Left kidney (tissue), 2 donors: ENCODE measurements around the gene SPPL2B. TPM values are rescaled to one million over a fixed set of nuclear protein-coding genes. Genes with fewer than 3 reads are reported as not detected.

ENCODE experiments used
- DNase-seq: peaks from one replicate; pipeline ENCODE4 v3.0.0-alpha.2; 2013
- polyA plus RNA-seq: library from polyadenylated mRNA; unstranded; fragments of 120-200 nt; gene quantifications from one replicate; pipeline ENCODE4 v1.2.1, GENCODE V29; 2013; ENCODE audit not compliant: insufficient read length

The SPPL2B gene
- polyA plus RNA-seq, 1 donor = 72.7 TPM

DNA sequence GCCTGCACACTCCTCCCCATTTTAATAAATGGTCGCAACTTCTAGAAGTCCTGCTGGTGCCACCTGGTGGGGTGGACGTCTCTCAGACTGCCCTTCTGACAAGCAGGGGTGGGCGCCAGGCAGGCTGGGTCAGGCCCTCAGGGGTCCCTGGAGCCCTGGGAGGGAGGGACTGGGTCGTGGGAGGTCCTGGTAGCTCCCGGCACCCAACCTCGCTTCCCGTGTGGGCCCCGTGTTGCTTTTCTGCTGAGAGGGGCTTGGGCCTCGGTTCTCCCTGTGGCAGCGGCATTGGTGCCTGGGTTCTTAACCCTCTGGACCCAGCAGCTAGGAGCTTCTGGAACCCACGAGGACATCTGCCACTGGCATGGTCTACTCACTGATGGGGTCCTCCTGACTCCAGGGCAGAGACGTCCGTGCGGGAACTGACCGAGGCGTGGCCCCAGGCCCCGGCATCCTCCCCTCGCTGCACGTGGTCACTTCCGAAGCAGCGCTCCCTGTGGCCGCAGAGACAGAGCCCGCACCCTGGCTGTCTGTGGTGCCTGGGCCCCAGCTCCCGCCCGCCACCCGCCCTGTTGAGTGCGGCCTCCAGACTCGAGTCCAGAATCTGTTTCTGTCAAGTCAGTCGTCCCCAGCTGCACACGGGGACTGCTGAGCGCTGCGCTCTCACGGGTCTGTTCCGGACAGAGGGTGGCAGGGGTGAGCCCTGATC is 25.6 kb downstream of the SPPL2B start:
- DNase-seq = no peak

DNA sequence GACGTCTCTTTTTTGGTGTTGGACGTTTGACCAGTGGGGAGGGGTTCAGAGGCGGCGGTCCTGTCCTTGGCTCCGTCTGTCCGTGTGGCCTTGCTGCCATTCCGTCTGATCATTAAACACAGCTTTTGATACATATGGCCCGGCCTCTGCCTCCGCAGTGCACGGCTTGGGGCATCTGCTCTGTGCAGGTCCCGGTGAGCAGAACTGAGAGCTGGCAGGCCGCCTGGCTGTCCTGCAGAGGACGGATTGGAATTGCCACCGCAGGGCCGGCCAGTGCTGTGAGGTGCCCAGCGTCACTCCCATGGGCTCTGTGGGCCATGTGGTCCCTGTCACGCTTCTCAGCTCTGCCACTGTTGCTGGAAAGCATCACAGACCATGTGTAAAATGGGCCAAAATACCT is 26.2 kb downstream of the SPPL2B start:
- DNase-seq = no peak

DNA sequence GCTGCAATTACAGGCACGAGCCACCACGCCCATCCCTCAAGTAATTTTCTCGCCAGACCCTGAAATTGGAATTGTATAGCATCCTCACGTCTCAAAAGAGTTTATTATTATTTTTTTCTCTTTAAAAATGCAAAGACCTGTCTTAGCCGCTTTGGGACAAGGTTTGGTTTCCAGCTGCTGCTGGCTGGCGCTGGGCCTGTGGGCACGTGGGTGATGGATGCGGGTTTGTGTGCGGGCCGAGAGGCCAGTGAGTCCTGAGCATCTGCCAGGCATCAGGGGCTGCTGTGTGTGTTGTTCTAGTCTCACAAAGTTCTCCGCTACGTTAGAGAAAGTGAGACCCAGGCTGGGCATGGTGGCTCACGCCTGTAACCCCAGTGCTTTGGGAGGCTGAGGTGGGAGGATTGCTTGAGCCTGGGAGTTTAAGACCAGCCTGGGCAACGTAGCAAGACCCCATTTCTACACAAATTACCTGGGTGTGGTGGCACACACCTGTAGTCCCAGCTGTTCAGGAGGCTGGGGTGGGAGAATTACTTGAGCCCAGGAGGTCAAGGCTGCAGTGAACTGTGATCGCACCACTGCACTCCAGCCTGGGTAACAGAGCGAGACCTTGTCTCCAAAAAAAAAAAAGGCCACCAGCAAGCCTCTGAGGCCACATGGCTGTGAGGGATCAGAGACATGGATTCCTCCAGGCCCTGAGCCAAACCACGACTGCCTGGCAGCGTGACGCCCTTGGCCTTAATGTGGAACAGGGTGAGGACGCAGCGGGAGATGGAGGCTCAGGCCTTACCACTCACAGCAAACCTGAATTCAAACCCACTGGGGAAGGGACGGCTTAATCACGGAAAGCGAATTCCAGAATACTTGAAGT is 26.9 kb downstream of the SPPL2B start:
- DNase-seq = no peak

DNA sequence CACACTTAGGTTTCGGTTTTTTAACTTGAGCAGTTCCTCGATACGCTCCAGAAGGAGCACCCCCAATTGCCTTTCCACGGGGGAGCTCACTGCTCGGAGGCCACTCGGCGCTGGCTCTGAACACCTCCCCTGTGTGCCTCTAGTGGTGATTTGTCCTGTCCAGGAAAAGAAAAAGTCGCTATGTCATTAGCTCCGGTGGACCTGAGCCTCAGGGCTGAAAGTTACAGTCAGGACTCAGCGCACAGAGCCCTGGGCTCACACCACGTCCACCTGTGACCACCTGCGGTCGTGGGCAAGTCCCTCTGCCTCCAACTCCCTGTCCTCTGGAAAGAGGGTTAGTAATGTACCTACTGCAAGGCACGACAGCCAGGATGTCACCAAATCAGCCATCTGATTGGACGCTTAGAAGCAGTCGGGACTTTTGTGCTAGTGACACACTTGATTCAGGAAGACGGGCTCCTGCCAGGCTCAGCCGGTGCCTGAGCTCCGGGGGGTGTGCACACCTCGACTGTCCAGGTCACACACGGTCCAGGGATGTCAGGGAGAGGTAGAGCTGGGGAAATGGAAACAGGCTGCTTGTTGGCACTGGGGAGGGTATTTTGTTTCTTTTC is 27.7 kb downstream of the SPPL2B start:
- no peak for DNase-seq

DNA sequence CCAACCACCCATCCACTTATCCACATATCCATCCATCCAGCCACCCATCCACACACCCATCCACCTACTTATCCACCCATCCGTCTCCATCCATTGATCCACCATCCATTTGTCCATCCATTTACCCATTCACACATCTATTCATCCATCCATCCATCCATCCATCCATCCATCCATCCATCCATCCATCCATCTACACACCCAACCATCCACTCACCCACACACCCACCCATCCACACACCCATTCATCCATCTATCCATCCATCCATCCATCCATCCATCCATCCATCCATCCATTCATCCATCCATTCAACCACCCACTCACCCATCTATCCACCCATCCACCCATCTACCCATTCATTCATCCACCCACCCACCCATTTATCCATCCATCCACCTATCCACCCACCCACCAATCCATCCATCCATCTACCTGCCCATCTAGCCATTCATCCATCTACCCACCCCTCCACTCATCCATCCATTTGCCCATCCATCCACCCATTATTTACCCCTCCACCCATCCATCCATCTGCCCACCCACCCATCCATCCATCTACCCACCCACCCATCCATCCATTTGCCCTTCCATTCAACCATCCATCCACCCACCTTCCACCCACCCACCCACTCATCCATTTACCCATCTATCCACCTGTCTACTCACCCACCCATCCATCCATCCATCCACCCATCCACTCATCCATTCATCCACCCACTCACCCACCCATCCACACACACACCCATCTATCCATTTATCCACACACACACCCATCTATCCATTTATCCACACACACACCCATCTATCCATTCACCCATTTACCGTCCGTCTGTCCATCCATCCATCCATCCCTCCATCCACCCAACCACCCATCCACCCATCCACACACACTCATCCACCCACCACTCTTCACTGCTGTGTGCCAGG is 29.1 kb downstream of the SPPL2B start:
- no peak for DNase-seq

DNA sequence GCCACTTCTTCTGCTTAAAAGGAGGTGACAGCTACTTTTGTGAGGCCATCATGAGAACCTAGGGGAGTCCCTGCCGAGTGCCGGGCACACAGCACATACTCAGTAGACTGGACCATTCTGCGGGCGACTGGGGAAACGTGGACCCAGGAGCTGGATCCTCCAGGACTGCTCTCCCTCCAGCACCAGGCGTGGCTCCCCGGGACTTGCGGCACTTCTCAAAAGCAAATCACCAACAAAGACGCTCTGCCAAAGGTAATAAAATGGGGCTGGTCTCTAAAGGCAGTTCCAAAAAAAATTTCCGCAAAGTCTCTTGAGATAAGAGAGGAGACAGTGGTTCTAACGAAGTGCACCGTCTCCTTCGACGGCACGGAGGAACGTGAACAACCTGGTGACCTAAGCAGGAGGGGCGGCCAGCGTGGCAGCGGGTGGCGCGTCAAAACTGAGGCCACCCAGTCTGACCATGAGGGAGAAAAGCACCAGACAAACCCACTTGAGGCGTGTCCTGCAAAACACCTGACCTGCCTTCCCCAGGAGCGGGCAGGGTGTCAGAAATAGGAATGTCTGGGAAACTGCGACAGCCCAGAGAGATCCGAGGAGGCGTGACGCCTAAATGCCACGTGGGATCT is 30.2 kb downstream of the SPPL2B start:
- DNase-seq = no peak

DNA sequence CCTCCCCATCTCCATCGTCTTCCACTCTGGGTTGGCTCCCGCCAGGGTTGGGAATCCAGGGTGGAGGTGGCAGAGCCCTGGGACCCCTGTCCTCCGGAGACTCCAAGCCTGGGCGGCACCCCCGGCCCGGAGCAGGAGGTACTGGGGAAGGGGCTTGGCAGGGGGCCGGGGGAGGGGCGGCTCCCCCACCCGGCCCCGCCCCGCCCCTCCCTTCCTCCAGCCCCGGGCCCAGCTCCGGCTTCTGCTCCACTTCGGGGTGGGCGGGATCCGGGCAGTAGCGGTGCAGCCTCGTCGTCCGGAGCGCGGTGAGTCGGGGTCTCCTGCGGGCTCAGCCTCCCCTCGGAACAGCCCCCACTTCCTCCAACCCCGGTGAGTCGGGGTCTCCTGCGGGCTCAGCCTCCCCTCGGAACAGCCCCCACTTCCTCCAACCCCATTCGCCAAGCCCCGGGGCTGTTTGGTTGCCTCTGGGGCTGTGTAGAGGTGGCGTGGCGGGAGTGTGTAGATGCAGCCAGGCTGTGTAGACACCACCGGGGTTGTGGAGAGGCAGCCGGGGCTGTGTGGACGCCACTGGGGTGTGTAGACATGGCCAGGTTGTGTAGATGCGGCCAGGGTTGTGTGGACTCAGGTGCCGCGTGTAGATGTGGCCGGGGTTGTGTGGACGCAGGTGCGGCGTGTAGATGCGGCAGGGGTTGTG is 31.7 kb downstream of the SPPL2B start, which contains the start of gene TMPRSS9:
TMPRSS9 (plus strand) TSS at position 274 of the 694 bp plus-strand sequence. CDS start 29,521 bp downstream, outside the sequence.
- DNase-seq = no peak

DNA sequence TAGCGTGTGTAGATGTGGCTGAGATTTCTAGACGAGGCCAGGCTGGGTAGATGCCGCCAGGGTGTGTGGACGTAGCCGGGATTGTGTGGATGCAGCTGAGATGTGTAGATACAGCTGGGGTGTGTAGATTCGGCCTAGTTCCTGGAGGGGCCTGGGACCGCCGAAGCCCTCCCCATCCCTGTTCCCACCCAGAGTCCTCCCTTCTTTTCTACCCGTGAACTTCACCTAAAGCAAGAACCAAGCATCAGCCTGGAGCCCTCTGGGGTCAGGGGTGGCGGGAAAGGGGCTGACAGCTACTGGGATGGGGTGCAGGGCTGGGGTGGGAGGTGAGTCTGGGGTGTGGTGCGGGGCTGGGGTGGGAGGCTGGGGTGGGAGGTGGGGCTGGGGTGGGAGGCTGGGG is 32.3 kb downstream of the SPPL2B start:
- no peak for DNase-seq

DNA sequence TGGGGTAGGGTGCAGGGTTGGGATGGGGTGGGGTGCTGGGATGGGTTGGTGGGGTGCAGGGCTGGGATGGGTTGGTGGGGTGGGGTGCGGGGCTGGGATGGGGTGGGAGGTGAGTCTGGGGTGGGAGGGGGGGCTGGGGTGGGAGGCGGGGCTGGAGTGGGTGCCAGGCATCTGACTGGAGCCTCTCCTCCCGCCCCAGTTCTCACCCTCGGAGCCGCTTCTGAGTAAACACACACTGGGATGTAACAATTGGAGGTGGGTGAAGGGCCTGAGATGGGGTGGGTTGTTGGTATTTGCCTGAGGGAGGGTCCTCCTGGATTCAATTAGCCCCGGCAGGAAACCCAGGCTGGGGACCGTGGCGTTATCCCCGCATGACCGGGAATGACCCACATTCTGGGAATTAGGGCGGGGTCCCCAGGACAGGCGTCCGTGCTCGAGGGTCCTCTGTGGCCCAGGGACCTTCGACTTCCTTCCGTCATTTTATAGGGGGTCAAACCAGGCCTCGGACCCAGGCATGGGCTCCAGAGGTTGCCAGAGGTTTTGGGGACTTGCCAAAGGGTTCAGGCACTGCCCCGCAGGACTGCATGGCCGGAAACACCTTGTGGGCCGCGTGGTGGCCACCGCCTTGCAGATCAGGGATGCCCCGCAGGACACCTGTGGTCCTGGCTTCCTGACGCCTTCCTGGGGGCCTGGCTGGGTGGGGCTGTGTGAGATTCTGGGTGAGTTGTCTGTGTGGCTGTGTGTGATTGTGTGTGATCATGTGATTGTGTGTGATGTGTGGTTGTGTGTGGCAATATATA is 33.0 kb downstream of the SPPL2B start:
- no peak for DNase-seq

DNA sequence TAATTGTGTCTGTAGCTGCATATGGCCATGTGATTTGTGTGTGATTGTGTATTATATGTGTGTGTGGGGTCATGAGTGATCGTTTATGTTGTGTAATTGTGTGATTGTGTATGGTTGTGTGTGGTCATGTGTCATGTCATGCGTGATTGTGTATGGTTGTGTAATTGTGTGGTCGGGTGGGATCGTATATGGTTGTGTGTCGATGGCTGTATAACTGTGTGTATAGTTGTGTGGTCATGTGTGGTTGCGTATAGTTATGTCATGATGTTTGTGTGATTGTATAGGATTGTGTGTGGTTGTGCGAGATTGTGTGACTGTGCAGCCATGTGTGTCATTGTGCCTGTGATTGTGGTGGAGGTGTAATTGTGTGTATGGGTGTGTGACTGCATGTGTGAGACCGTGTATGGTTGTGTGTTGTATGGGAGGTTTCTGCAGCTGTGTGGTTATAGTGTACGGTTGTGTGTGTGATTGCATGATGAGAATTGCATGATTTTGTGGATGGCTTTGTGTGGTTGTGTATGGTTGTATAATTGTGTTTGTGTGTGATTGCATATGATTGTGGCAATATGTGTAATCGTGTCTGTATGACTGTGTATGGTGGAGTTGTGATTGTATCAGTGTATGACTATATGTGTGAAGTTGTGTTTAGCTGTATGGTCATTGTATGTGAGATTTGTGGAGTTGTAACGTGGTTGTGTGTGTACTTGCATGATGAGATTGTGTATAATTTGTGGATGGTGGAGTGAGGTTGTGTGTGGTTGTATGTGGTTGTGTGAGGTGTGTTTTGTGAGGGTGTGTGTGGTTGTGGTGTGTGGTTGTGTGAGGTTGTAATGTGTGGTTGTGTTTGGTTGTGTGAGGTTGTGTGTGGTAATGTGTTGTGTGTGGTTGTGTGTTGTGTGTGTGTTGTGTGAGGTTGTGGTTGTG is 33.8 kb downstream of the SPPL2B start:
- no peak for DNase-seq

DNA sequence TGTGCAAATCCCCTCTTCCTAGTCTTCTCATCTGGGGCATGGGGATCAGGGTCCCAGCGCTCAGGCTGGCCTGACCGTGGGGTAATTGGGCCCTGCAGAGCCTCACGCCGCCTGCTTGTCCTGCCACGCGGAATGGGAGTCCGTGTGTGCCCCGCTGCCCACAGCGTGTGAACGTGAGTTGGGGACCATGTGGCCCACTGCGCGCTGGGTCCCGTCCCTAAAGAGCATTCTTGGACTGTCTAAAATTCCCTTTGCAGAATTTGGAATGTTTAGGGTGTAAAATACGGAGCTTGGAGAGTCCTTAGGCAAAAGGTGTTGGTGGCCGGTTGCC is 34.5 kb downstream of the SPPL2B start:
- no peak for DNase-seq

DNA sequence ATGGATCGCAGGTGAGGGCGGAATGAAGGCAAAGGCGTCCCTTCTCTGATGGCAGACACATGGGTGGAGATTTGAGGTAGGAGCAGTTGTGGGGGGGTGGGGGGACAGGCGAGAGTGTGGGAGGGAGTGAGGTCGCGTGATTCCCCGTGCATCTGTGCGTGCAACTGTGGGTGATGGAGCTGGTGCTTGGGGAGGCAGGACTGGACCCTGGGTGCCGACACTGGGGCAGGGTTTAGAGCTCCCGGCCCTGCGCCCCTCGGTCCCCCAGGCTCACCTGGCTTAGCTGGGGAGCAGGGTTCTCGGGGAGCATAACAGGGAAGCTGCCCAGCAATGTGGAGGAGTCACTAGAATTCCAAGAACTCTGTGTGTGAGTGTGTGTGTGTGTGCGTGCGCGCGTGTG is 34.9 kb downstream of the SPPL2B start:
- DNase-seq = no peak

DNA sequence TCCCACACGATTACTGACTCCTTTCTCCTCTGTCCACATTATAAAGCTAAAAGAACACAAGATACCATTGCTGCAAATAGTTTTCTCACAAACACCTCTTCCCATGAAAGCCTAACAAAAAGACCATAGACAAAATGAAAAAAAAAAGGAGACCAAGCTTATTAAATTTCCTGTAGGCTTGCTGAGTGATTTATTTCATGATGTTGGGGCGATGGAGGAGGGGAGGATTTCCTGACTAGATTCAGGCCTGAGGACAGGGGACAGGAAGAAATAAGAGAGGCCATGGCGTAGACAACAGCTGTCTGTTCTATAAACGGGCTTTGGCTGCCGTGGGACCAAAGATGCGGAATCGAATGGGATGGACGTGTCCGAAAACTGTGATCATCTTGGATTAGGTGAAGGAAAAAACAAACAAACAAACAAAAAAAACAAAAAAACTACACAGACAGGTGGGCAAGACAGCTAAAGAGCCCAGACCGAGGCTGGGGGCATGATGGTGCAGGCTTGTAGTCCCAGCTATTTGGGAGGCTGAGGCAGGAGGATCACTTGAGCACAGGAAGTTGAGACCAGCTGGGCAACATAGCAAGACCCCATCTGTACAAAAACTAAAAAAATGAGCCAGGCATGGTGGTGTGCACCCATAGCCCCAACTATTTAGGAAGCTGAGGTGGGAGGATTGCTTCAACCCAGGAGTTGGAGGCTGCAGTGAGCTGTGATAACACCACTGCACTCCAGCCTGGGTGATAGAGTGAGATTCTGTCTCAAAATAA is 36.9 kb downstream of the SPPL2B start:
- no peak for DNase-seq

DNA sequence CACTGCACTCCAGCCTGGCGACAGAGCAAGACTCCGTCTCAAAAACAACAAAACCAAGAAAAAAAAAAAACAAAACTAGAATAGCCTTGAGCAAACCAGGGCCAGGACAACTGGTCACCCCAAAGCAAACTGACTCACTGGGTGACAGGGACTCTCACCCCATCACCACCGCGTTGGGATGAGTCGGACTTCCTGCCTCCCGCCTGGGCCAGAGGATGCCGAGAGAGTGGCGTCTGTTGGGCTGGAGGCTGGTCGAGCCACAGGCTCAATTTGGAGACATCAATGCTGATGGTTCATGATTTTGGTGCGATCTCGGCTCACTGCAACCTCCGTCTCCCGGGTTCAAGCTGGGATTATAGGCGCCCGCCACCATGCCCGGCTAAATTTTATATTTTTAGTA is 43.2 kb downstream of the SPPL2B start:
- no peak for DNase-seq

DNA sequence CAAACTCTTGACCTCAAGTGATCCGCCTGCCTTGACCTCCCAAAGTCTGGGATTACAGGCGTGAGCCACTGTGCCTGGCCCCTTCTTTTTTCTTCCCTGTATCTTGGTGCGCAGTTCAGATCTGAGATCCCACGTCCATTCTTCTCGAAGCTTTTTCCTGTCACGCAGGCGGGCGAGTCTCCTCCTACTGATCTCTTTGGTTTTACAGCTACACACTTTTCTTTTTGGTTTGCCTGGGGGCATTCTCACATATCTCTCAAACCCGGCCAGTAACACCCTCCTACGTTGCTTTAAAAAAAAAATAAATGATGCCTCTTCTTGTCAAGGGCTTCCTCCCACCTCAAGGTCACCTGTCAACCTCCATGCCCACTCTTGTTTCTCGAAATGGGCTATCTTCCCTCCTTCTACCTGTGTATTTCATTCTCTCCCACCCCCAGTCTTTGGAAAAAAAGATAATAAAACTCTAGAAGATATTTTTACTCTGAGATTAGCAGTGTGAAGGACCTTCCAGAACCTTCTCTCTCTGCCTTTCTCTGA is 43.7 kb downstream of the SPPL2B start:
- no peak for DNase-seq

DNA sequence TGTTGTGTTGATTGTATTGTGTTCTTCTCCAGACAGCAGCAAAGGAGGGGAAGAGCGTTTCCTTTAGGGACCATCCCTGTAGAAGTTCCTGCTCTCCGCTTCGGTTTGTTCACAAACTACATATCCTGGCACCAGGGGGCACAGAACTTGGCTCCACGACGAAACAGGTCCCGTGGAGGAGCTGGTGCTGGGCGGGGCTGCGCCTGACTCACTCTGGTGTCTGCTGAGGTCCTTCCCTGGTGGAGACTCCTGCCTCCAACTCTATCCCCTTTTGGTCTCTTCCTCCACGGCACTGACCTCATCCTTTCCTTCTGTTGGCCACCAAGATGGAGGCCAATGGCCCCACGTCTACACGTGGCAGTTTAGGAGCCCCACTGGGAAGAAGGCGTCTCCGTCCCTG is 46.3 kb downstream of the SPPL2B start:
- no peak for DNase-seq

DNA sequence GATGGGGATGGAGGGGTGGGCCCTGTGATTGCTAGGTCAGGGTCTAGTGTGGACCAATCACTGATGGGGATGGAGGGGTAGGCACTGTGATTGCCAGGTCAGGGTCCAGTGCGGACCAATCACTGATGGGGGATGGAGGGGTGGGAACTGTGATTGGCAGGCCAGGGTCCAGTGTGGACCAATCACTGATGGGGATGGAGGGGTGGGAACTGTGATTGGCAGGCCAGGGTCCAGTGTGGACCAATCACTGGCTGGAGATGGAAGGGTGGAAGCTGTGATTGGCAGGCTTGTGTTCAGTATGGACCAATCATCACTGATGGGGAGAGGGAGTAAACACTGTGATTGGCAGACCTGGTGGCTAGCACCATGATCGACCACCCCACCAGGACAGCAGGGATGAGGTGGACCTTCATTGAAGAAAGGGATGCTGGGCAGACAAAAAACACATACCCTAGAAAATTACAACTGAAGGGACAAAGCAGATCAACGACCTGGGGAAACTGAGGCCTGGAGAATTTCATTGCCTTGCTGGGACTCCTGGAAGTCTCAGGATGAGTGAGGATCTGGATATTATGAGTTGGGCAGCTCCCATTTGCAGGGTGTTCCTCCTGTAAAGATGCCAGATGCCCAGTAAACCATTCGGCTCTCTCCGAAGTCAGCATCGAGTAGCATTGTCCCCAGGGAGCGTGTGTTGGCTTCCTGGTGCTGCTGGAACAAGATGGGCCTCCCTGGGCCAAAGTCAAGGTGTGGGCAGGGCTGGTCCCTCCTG is 47.1 kb downstream of the SPPL2B start:
- DNase-seq = no peak
